K562 (cell line): ENCODE measurements around the gene TPMT. TPM values are rescaled to one million over a fixed set of nuclear protein-coding genes. Genes with fewer than 3 reads are reported as not detected.

Source experiments
- ATAC-seq: fragments of 200-7000 bp; cut with Tn5 transposase; 3 replicates; pipeline ENCODE4 v1.9.1; 2020; ENCODE audit warnings: moderate library complexity
- BruUV-seq: library from RNA; stranded (reverse); fragments of 400-500 nt; replicated peaks from 2 replicates; lab custom pipeline; 2021; lab: Mats Ljungman, UMichigan
- CTCF ChIA-PET: fragments of 300-600 bp; formaldehyde crosslinking; extraction: SDS; loops from one replicate; lab custom pipeline; 2021; ENCODE audit warnings: low intra/inter-chr PET ratio; lab: Yijun Ruan, JAX
- POLR2A ChIA-PET: fragments of 300-600, 350-650 bp; sonication (Branson Sonifier 250); formaldehyde crosslinking; extraction: SDS; loops from one replicate; lab custom pipeline; 2021; ENCODE audit warnings: antibody characterized with exemption, inconsistent platforms; lab: Yijun Ruan, JAX
- DNase-seq, 4 experiments: peaks; one replicate each; pipeline versions ENCODE4 v3.0.0 to v3.0.0-alpha.2; 2011 to 2018; ENCODE audit warnings: low spot score in 3 of 4, mixed read lengths in 3 of 4; ENCODE audit errors: extremely low read depth in 1 of 4
- FAIRE-seq: peaks from 2 replicates; lab custom pipeline; 2011; peaks lifted over from hg19 to GRCh38; lab: Jason Lieb, UNC
- H2AFZ ChIP-seq: 2 replicates; pipeline ENCODE4 v1.6.0; 2011; ENCODE audit warnings: low read depth, low read length, control low read depth, inconsistent platforms
- H3K27ac ChIP-seq: fragments of 200-600 bp; 3 replicates; pipeline ENCODE4 v1.8.0; 2011; ENCODE audit warnings: low read depth, mild to moderate bottlenecking, control low read depth, inconsistent platforms, low read length, moderate library complexity, mixed read lengths; ENCODE audit errors: extremely low read depth
- H3K27me3 ChIP-seq, 2 experiments: fragments of 300-600 bp in 1 of 2; 2 replicates in 1 of 2; 3 replicates in 1 of 2; pipeline versions ENCODE4 v1.6.0 to v1.8.0; 2011; ENCODE audit warnings: inconsistent platforms in 2 of 2, low read length in 2 of 2, mild to moderate bottlenecking in 1 of 2, mixed read lengths in 1 of 2, moderate library complexity in 1 of 2; ENCODE audit not compliant: control insufficient read depth in 2 of 2, insufficient read depth in 2 of 2
- H3K36me3 ChIP-seq: fragments of 300-600 bp; 3 replicates; pipeline ENCODE4 v1.8.0; 2011; ENCODE audit warnings: mild to moderate bottlenecking, low read length, inconsistent platforms; ENCODE audit not compliant: control insufficient read depth, insufficient read depth
- H3K4me1 ChIP-seq, 2 experiments: fragments of 200-600 bp in 1 of 2; replicated peaks in 1 of 2; 2 replicates in 1 of 2; 3 replicates in 1 of 2; pipeline versions ENCODE4 v1.5.1 to v1.8.0; 2011; ENCODE audit warnings: inconsistent platforms in 2 of 2, low read length in 2 of 2, mild to moderate bottlenecking in 1 of 2, mixed read lengths in 1 of 2, moderate library complexity in 1 of 2; ENCODE audit not compliant: control insufficient read depth in 2 of 2, insufficient read depth in 2 of 2
- H3K4me2 ChIP-seq: 2 replicates; pipeline ENCODE4 v1.6.1; 2011; ENCODE audit warnings: low read length, control low read depth, inconsistent platforms, mixed read lengths; ENCODE audit not compliant: insufficient read depth
- H3K4me3 ChIP-seq: fragments of 200-600 bp; sonication (generic), shearing (Covaris generic); 2 replicates; pipeline ENCODE4 v1.5.1; 2016; ENCODE audit warnings: control low read depth, inconsistent platforms
- H3K79me2 ChIP-seq: fragments of 200-600 bp; 3 replicates; pipeline ENCODE4 v1.8.0; 2011; ENCODE audit warnings: low read length, inconsistent platforms; ENCODE audit not compliant: control insufficient read depth, insufficient read depth
- H3K9ac ChIP-seq, 2 experiments: 2 replicates each; pipeline versions ENCODE4 v1.6.0 to v1.6.1; 2011; ENCODE audit warnings: low read depth in 2 of 2, low read length in 2 of 2, control low read depth in 1 of 2, inconsistent platforms in 1 of 2, mild to moderate bottlenecking in 1 of 2, mixed read lengths in 1 of 2; ENCODE audit not compliant: insufficient read depth in 1 of 2
- H3K9me1 ChIP-seq: one replicate; pipeline ENCODE4 v1.6.0; 2011; ENCODE audit warnings: inconsistent platforms, mild to moderate bottlenecking, low read length, moderate library complexity; ENCODE audit not compliant: control insufficient read depth, insufficient read depth
- H3K9me3 ChIP-seq: replicated peaks from 2 replicates; pipeline ENCODE4 v1.5.1; 2011; ENCODE audit warnings: low read depth, low read length, inconsistent platforms; ENCODE audit not compliant: control insufficient read depth, insufficient read depth
- H4K20me1 ChIP-seq: replicated peaks from 2 replicates; pipeline ENCODE4 v1.6.1; 2011; ENCODE audit warnings: low read length, inconsistent platforms, mixed read lengths; ENCODE audit not compliant: control insufficient read depth, insufficient read depth
- CHD2 ChIP-seq: IDR thresholded peaks from 2 replicates; pipeline ENCODE4 v1.6.1; 2011; ENCODE audit warnings: low read depth, low read length
- FIP1L1 ChIP-seq: fragments of 200-400 bp; formaldehyde crosslinking; IDR thresholded peaks from 2 replicates; pipeline ENCODE4 v1.6.1; 2018; ENCODE audit warnings: mild to moderate bottlenecking, low read depth, low read length; ENCODE audit not compliant: poor library complexity, severe bottlenecking
- FOSL1 ChIP-seq: fragments of 200-800 bp; sonication (Bioruptor generic); conservative IDR thresholded peaks from 2 replicates; pipeline ENCODE4 v1.6.1; 2016; ENCODE audit warnings: missing genetic modification characterization, missing compliant biosample characterization
- MLLT1 ChIP-seq, 2 experiments: fragments of 450-650 bp; IDR thresholded peaks; 2 replicates each; pipeline ENCODE4 v1.6.1; 2016
- NR2C2 ChIP-seq, 2 experiments: fragments of 200-800 bp in 1 of 2; sonication (Bioruptor generic) in 1 of 2; sonication (generic) in 1 of 2; formaldehyde crosslinking in 1 of 2; IDR thresholded peaks; 2 replicates each; pipeline versions ENCODE4 v1.6.1 to v1.8.0; 2016 to 2022; ENCODE audit warnings: mild to moderate bottlenecking in 1 of 2, missing compliant biosample characterization in 1 of 2, missing genetic modification characterization in 1 of 2, missing genetic modification reagents in 1 of 2
- PHB ChIP-seq: fragments of 250-450 bp; sonication (Bioruptor Pico); IDR thresholded peaks from 2 replicates; pipeline ENCODE4 v1.5.0; 2021
- RFX5 ChIP-seq: IDR thresholded peaks from 2 replicates; pipeline ENCODE4 v1.6.1; 2011; ENCODE audit warnings: low read depth, mild to moderate bottlenecking, improper control_type of control experiment, low read length
- SMAD1 ChIP-seq: fragments of 150-350 bp; IDR thresholded peaks from 2 replicates; pipeline ENCODE4 v1.6.1; 2014; ENCODE audit warnings: low read length, low read depth; ENCODE audit not compliant: partially characterized antibody
- ZBTB9 ChIP-seq: fragments of 450-650 bp; formaldehyde crosslinking; IDR thresholded peaks from 2 replicates; pipeline ENCODE4 v1.4.0; 2020; ENCODE audit warnings: mild to moderate bottlenecking, moderate library complexity
- ZNF174 ChIP-seq: fragments of 250-450 bp; sonication (Bioruptor Pico); IDR thresholded peaks from 2 replicates; pipeline ENCODE4 v1.4.0; 2020; ENCODE audit warnings: mild to moderate bottlenecking
- ZNF253 ChIP-seq: fragments of 250-450 bp; sonication (Bioruptor Pico); conservative IDR thresholded peaks from 2 replicates; pipeline ENCODE4 v1.6.1; 2021; ENCODE audit warnings: mild to moderate bottlenecking
- ZNF384 ChIP-seq: IDR thresholded peaks from 2 replicates; pipeline ENCODE4 v1.6.1; 2012; ENCODE audit warnings: low read depth, low read length, improper control_type of control experiment
- ZNF445 ChIP-seq: fragments of 250-450 bp; sonication (Bioruptor Pico); IDR thresholded peaks from 2 replicates; pipeline ENCODE4 v1.4.0; 2020; ENCODE audit warnings: low read depth, mild to moderate bottlenecking, moderate library complexity
- ZNF77 ChIP-seq: fragments of 250-450 bp; sonication (Bioruptor Pico); IDR thresholded peaks from 2 replicates; pipeline ENCODE4 v1.5.0; 2020
- WGBS: fragments of 100-300 bp; shearing (Covaris generic); methylation state at CpG from one replicate; pipeline ENCODE4 v1.1.6; 2016; ENCODE audit warnings: low coverage, mixed read lengths; ENCODE audit not compliant: insufficient coverage; ENCODE audit errors: missing lambda C conversion rate; 5-methylcytosine and 5-hydroxymethylcytosine counted together
- in situ Hi-C: fragments of 300-500 bp; cut with MboI; formaldehyde crosslinking; loops from 4 replicates; pipeline ENCODE4 v1.15.0; 2018; ENCODE audit warnings: inconsistent platforms, mixed read lengths
- intact Hi-C: fragments of 100-400 bp; cut with micrococcal nuclease; formaldehyde crosslinking; loops from 2 replicates; pipeline ENCODE4 v1.14.2; 2022
- polyA plus RNA-seq, 8 experiments: library from polyadenylated mRNA; depleted of rRNA in 4 of 8; stranded (reverse) in 5 of 8; unstranded in 3 of 8; fragments of >200 nt; fragmentation: Nextera tagmentation in 2 of 8; fragmentation: Illumina TruSeq in 1 of 8; extraction: Ambion mirVana in 2 of 8; extraction: Trizol in 1 of 8; gene quantifications; 2 replicates each; pipeline versions ENCODE4 v1.2.1 to v1.2.3, GENCODE V29; 2011 to 2014; ENCODE audit warnings: inconsistent platforms in 1 of 8, missing spikeins in 1 of 8
- total RNA-seq, 7 experiments: library from RNA; depleted of rRNA in 6 of 7; stranded (reverse); fragments of >200 nt in 6 of 7; fragmentation: Illumina TruSeq in 2 of 7; extraction: Trizol in 2 of 7; gene quantifications; 2 replicates each; pipeline versions ENCODE4 v1.2.1 to v1.2.3, GENCODE V29; 2011 to 2021; ENCODE audit warnings: low replicate concordance in 1 of 7

TPMT gene
- total and polyA plus RNA-seq, 9 of the 15 experiments (the other 6 are each of a cell fraction or from before 2014, with no cell fraction given) = 24.2 to 67.4 (median 46.5) TPM

DNA sequence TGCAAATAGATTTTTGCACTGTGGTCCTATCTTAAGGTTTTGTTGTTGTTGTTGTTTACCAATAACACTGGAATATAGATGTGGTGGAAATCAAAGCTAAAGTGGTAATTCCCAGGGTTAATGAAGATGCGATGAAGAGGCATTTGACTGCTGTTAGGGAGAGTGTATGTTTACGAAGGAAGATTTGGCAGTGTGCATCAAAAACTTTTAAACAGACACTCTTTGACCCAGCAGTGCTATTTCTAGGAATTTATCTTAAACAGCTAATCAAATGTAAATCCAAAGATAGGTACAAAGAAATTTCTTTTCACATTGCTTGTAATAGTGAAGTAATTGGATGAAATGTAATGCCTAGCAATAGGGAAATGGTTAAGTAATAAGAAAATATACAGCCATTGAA lies 34.3 kb upstream of the TPMT start:
- ChIA-PET CTCF (no interaction called here), POLR2A (no interaction called here)
- no TSS peak for BruUV-seq
- no peak overlapping the region for H2AFZ ChIP-seq
- no peaks in the 10 kb centered on the region for H3K79me2 ChIP-seq
- H3K4me3 ChIP-seq = no peak overlapping the region
- H3K27me3 ChIP-seq = no peaks in the 10 kb centered on the region
- no peaks in the 10 kb centered on the region for H4K20me1 ChIP-seq
- 94% methylated on average over 2 of the region's 2 CpGs for WGBS
- DNase-seq = no peak
- FAIRE-seq = no peak
- peaks cover 41% of the 10 kb centered on the region; the same call in 2 of the 3 replicates for H3K36me3 ChIP-seq
- no peaks in the 10 kb centered on the region for H3K9me1 ChIP-seq
- in situ Hi-C loops = no loop called here
- H3K9me3 ChIP-seq = no peaks in the 10 kb centered on the region
- peaks cover 0 to 3% of the 10 kb centered on the region in 2 experiments; a peak in 1 of 5 replicates for H3K4me1 ChIP-seq
- H3K9ac ChIP-seq = no peak overlapping the region
- no peak overlapping the region for H3K27ac ChIP-seq
- intact Hi-C loops = no loop called here
- no peak overlapping the region for H3K4me2 ChIP-seq
- TF ChIP-seq NR2C2 (CRISPR knock-in tag; IDR thresholded peaks at IDR 0.05) = no peak
- TF ChIP-seq NR2C2 (tag; IDR thresholded peaks at IDR 0.05) = no peak
- TF ChIP-seq FIP1L1 = no peak
- TF ChIP-seq FOSL1 (tag) = no peak
- no peak for TF ChIP-seq SMAD1
- no peak for TF ChIP-seq CHD2
- no peak for TF ChIP-seq ZNF445 (CRISPR knock-in tag)
- no peak for TF ChIP-seq PHB (CRISPR knock-in tag)
- TF ChIP-seq ZBTB9 (CRISPR knock-in tag) = no peak
- no peak for TF ChIP-seq ZNF384
- no peak for TF ChIP-seq ZNF174 (CRISPR knock-in tag)
- no peak for TF ChIP-seq ZNF77 (CRISPR knock-in tag)
- TF ChIP-seq ZNF253 (CRISPR knock-in tag) = no peak
- no peak for TF ChIP-seq RFX5
- no peak for TF ChIP-seq MLLT1 (IDR thresholded peaks at IDR 0.05)
- TF ChIP-seq, all 486 proteins: peak for 0
- no peak for ATAC-seq
